ENCODE measurements around the gene TEK.
"Not testable (repeated sequence)": the region's sequence is repeated elsewhere in the genome, so short reads cannot be mapped to it uniquely, and the experiment has no call there.

Gene TEK

GRCh38 chr9:27108981-27109541 is at the start of gene TEK:
TEK (plus strand) TSS chr9:27109225; CDS start chr9:27109591, 366 bp downstream.
- DNase-seq (ENCODE audit: low spot score): no peak

- no peak for DNase-seq (ENCODE audit: low spot score)
Observed at GRCh38 chr9:27059412-27059811, 49.6 kb upstream of the TEK start.

- DNase-seq (ENCODE audit: low spot score): no peak
Observed at GRCh38 chr9:27059907-27060306, 49.1 kb upstream of the TEK start.

- DNase-seq (ENCODE audit: low spot score): no peak
Observed at GRCh38 chr9:27065288-27065687, 43.7 kb upstream of the TEK start.

- no peak for DNase-seq (ENCODE audit: low spot score)
Observed at GRCh38 chr9:27073841-27074728, 34.9 kb upstream of the TEK start.

- no peak for DNase-seq (ENCODE audit: low spot score)
Observed at GRCh38 chr9:27078685-27079084, 30.3 kb upstream of the TEK start.

- no peak for DNase-seq (ENCODE audit: low spot score)
Observed at GRCh38 chr9:27085456-27085855, 23.6 kb upstream of the TEK start.

GRCh38 chr9:27086818-27087680 is 22.0 kb upstream of the TEK start:
- DNase-seq (ENCODE audit: low spot score): no peak

GRCh38 chr9:27088981-27089380 is 20.0 kb upstream of the TEK start:
- no peak for DNase-seq (ENCODE audit: low spot score)

GRCh38 chr9:27089706-27090105 is 19.3 kb upstream of the TEK start:
- DNase-seq (ENCODE audit: low spot score): no peak

- DNase-seq (ENCODE audit: low spot score): no peak
Observed at GRCh38 chr9:27090231-27090630, 18.8 kb upstream of the TEK start.

- DNase-seq (ENCODE audit: low spot score): no peak
Observed at GRCh38 chr9:27090711-27091110, 18.3 kb upstream of the TEK start.

- not testable (repeated sequence) for DNase-seq (ENCODE audit: low spot score)
Observed at GRCh38 chr9:27092496-27092895, 16.5 kb upstream of the TEK start.

GRCh38 chr9:27093384-27094067 is 15.5 kb upstream of the TEK start:
- DNase-seq (ENCODE audit: low spot score): not testable (repeated sequence)

GRCh38 chr9:27094640-27095298 is 14.3 kb upstream of the TEK start:
- DNase-seq (ENCODE audit: low spot score): no peak

GRCh38 chr9:27107241-27107640 is 1.8 kb upstream of the TEK start:
- DNase-seq (ENCODE audit: low spot score): no peak

- no peak for DNase-seq (ENCODE audit: low spot score)
Observed at GRCh38 chr9:27109621-27110020, 596 bp downstream of the TEK start.

- DNase-seq (ENCODE audit: low spot score): no peak
Observed at GRCh38 chr9:27110181-27110580, 1.2 kb downstream of the TEK start.

GRCh38 chr9:27112235-27112634 is 3.2 kb downstream of the TEK start:
- no peak for DNase-seq (ENCODE audit: low spot score)

- DNase-seq (ENCODE audit: low spot score): no peak
Observed at GRCh38 chr9:27117489-27118135, 8.6 kb downstream of the TEK start.

- no peak for DNase-seq (ENCODE audit: low spot score)
Observed at GRCh38 chr9:27118916-27119315, 9.9 kb downstream of the TEK start.
